ENCODE results near the gene WWC2. TPM values are rescaled to one million over a fixed set of nuclear protein-coding genes. Genes with fewer than 3 reads are reported as not detected.
A peak's percentile ranks its signal among the peaks of the same experiment; 100 is the strongest.

WWC2 gene
- total RNA-seq, 2 experiments from 2014 or later: 4.4 to 4.6 TPM

- no peak for DNase-seq
- H3K36me3 Mint-ChIP-seq: peaks cover 2% of the 10 kb centered on the region
- H3K27ac Mint-ChIP-seq: no peak overlapping the region
- H3K9me3 Mint-ChIP-seq: no peaks in the 10 kb centered on the region
- H3K27me3 Mint-ChIP-seq: peaks cover 5% of the 10 kb centered on the region
- peaks cover 5% of the 10 kb centered on the region for H3K4me1 Mint-ChIP-seq
- no peak overlapping the region for H3K4me3 Mint-ChIP-seq
These were observed 65.9 kb downstream of the WWC2 start for GRCh38 chr4:183164963-183165362.

GRCh38 chr4:183165376-183165775 is 66.3 kb downstream of the WWC2 start:
- DNase-seq: no peak
- no peak overlapping the region for H3K27ac Mint-ChIP-seq
- peaks cover 5% of the 10 kb centered on the region for H3K27me3 Mint-ChIP-seq
- no peaks in the 10 kb centered on the region for H3K9me3 Mint-ChIP-seq
- peaks cover 5% of the 10 kb centered on the region for H3K4me1 Mint-ChIP-seq
- no peak overlapping the region for H3K4me3 Mint-ChIP-seq
- peaks cover 2% of the 10 kb centered on the region for H3K36me3 Mint-ChIP-seq

GRCh38 chr4:183170894-183171293 is 71.8 kb downstream of the WWC2 start:
- no peaks in the 10 kb centered on the region for H3K4me1 Mint-ChIP-seq
- DNase-seq: no peak
- H3K36me3 Mint-ChIP-seq: peaks cover 2% of the 10 kb centered on the region
- no peak overlapping the region for H3K27ac Mint-ChIP-seq
- peaks cover 9% of the 10 kb centered on the region for H3K27me3 Mint-ChIP-seq
- H3K9me3 Mint-ChIP-seq: no peaks in the 10 kb centered on the region
- H3K4me3 Mint-ChIP-seq: no peak overlapping the region

GRCh38 chr4:183171484-183172267 is 72.6 kb downstream of the WWC2 start:
- H3K9me3 Mint-ChIP-seq: no peaks in the 10 kb centered on the region
- no peak overlapping the region for H3K27ac Mint-ChIP-seq
- H3K4me3 Mint-ChIP-seq: no peak overlapping the region
- no peaks in the 10 kb centered on the region for H3K4me1 Mint-ChIP-seq
- DNase-seq: no peak
- peaks cover 9% of the 10 kb centered on the region for H3K27me3 Mint-ChIP-seq
- H3K36me3 Mint-ChIP-seq: peaks cover 2% of the 10 kb centered on the region

GRCh38 chr4:183172881-183173280 is 73.8 kb downstream of the WWC2 start:
- Mint-ChIP-seq H3K27ac (no peak overlapping the region), H3K4me1 (no peaks in the 10 kb centered on the region), H3K4me3 (no peak overlapping the region), H3K36me3 (no peaks in the 10 kb centered on the region), H3K27me3 (peaks cover 5% of the 10 kb centered on the region), H3K9me3 (no peaks in the 10 kb centered on the region)
- DNase-seq: no peak

GRCh38 chr4:183173580-183174526 is 74.8 kb downstream of the WWC2 start:
- Mint-ChIP-seq H3K27me3 (peaks cover 5% of the 10 kb centered on the region), H3K4me3 (no peak overlapping the region), H3K27ac (no peak overlapping the region), H3K9me3 (no peaks in the 10 kb centered on the region), H3K4me1 (no peaks in the 10 kb centered on the region), H3K36me3 (no peaks in the 10 kb centered on the region)
- no peak for DNase-seq

GRCh38 chr4:183175631-183176232 is 76.7 kb downstream of the WWC2 start:
- H3K4me3 Mint-ChIP-seq: no peak overlapping the region
- no peaks in the 10 kb centered on the region for H3K36me3 Mint-ChIP-seq
- H3K4me1 Mint-ChIP-seq: no peaks in the 10 kb centered on the region
- DNase-seq: no peak
- H3K27ac Mint-ChIP-seq: no peak overlapping the region
- peaks cover 10% of the 10 kb centered on the region for H3K27me3 Mint-ChIP-seq
- no peaks in the 10 kb centered on the region for H3K9me3 Mint-ChIP-seq

GRCh38 chr4:183177001-183177400 is 77.9 kb downstream of the WWC2 start:
- no peaks in the 10 kb centered on the region for H3K36me3 Mint-ChIP-seq
- H3K4me3 Mint-ChIP-seq: no peak overlapping the region
- DNase-seq: no peak
- H3K27ac Mint-ChIP-seq: no peak overlapping the region
- H3K9me3 Mint-ChIP-seq: no peaks in the 10 kb centered on the region
- H3K4me1 Mint-ChIP-seq: no peaks in the 10 kb centered on the region
- H3K27me3 Mint-ChIP-seq: peaks cover 10% of the 10 kb centered on the region

GRCh38 chr4:183178201-183178600 is 79.1 kb downstream of the WWC2 start:
- no peak for DNase-seq
- no peaks in the 10 kb centered on the region for H3K9me3 Mint-ChIP-seq
- no peaks in the 10 kb centered on the region for H3K36me3 Mint-ChIP-seq
- peaks cover 10% of the 10 kb centered on the region for H3K27me3 Mint-ChIP-seq
- H3K4me3 Mint-ChIP-seq: no peak overlapping the region
- no peaks in the 10 kb centered on the region for H3K4me1 Mint-ChIP-seq
- H3K27ac Mint-ChIP-seq: no peak overlapping the region

GRCh38 chr4:183180096-183180495 is 81.0 kb downstream of the WWC2 start:
- Mint-ChIP-seq H3K4me3 (no peak overlapping the region), H3K4me1 (no peaks in the 10 kb centered on the region), H3K27me3 (peaks cover 5% of the 10 kb centered on the region), H3K27ac (no peak overlapping the region), H3K36me3 (no peaks in the 10 kb centered on the region), H3K9me3 (peaks cover 6% of the 10 kb centered on the region)
- no peak for DNase-seq

- Mint-ChIP-seq H3K27me3 (peaks cover 8% of the 10 kb centered on the region), H3K9me3 (peaks cover 6% of the 10 kb centered on the region), H3K4me3 (no peak overlapping the region), H3K36me3 (no peaks in the 10 kb centered on the region), H3K4me1 (peaks cover 4% of the 10 kb centered on the region), H3K27ac (no peak overlapping the region)
- no peak for DNase-seq
These were observed 81.6 kb downstream of the WWC2 start for GRCh38 chr4:183180621-183181020.

GRCh38 chr4:183181081-183181480 is 82.0 kb downstream of the WWC2 start:
- Mint-ChIP-seq H3K27ac (no peak overlapping the region), H3K36me3 (no peaks in the 10 kb centered on the region), H3K4me1 (peaks cover 4% of the 10 kb centered on the region), H3K9me3 (peaks cover 6% of the 10 kb centered on the region), H3K27me3 (peaks cover 11% of the 10 kb centered on the region), H3K4me3 (no peak overlapping the region)
- no peak for DNase-seq

GRCh38 chr4:183182873-183183725 is 84.0 kb downstream of the WWC2 start:
- Mint-ChIP-seq H3K27me3 (peaks cover 17% of the 10 kb centered on the region), H3K27ac (no peak overlapping the region), H3K9me3 (peaks cover 6% of the 10 kb centered on the region), H3K36me3 (no peaks in the 10 kb centered on the region), H3K4me3 (no peak overlapping the region), H3K4me1 (peaks cover 4% of the 10 kb centered on the region)
- peak; percentile 4 for DNase-seq

- DNase-seq: no peak
- peaks cover 6% of the 10 kb centered on the region for H3K9me3 Mint-ChIP-seq
- no peaks in the 10 kb centered on the region for H3K36me3 Mint-ChIP-seq
- H3K27me3 Mint-ChIP-seq: peaks cover 17% of the 10 kb centered on the region
- H3K27ac Mint-ChIP-seq: no peak overlapping the region
- H3K4me1 Mint-ChIP-seq: peaks cover 4% of the 10 kb centered on the region
- no peak overlapping the region for H3K4me3 Mint-ChIP-seq
These were observed 85.0 kb downstream of the WWC2 start for GRCh38 chr4:183183906-183184535.
